ENCODE results near the gene CAPG. TPM values are rescaled to one million over a fixed set of nuclear protein-coding genes. Genes with fewer than 3 reads are reported as not detected.
A peak's percentile ranks its signal among the peaks of the same experiment; 100 is the strongest.

Gene CAPG
- total RNA-seq, 2 experiments from 2014 or later, result 8.1 to 9.8 TPM

DNA sequence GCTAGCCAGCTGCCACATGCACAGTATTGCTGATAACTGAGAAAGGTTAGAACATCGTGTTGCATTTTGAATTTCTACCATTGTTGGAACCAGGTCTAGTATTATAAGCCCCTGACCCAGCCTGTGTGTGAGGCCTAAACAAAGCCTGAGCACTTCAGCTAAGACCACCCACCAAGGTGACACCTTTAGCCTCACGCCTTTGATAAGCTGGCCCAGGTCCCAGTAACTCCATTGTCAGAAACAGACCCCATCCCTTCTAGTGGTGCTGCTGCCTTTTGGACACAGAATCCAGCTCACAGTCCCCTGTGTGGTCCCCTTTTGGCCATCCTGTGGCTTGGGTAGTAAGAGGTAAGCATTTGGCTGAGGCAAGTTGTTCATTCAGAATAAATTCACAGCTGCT lies 54.0 kb downstream of the CAPG start:
- ChIA-PET CTCF (ENCODE audit: unreplicated experiment) (no interaction called here), POLR2A (interaction anchor here (1.2 kb wide), 1 partner anchor 29 kb away, joined by 4 read pairs; the partner anchor contains the start of gene TGOLN2)
- H3K4me1 ChIP-seq (ENCODE audit: insufficient read depth, low read length, poor library complexity, severe bottlenecking), result peaks cover 20% of the 10 kb centered on the region
- H4K20me1 ChIP-seq (ENCODE audit: insufficient read depth, low read length), result no peaks in the 10 kb centered on the region
- TF ChIP-seq EZH2phosphoT487 (IDR thresholded peaks at IDR 0.05; ENCODE audit: borderline replicate concordance, low read depth, low read length) (no peak), CTCF (conservative IDR thresholded peaks at IDR 0.05; ENCODE audit: low read length) (no peak)
- H3K79me2 ChIP-seq (ENCODE audit: insufficient read depth, low read depth, low read length), result peaks cover 12% of the 10 kb centered on the region; the same call in 1 of the 2 replicates
- BruUV-seq (replicated peaks), result no TSS peak
- intact Hi-C loops (cut with micrococcal nuclease; ENCODE audit: unreplicated experiment), result no loop called here
- H3K27ac ChIP-seq (ENCODE audit: low read depth, low read length, poor library complexity, severe bottlenecking), result no peak overlapping the region
- H3K4me3 ChIP-seq (ENCODE audit: low read depth, low read length, poor library complexity, severe bottlenecking), result no peak overlapping the region
- H3K9me3 ChIP-seq (ENCODE audit: low read length), result no peaks in the 10 kb centered on the region
- H3K4me2 ChIP-seq (ENCODE audit: low read length), result no peak overlapping the region
- H3K36me3 ChIP-seq (ENCODE audit: insufficient read depth, low read length), result peaks cover 23% of the 10 kb centered on the region
- DNase-seq (ENCODE audit: low spot score), result no peak
- no peaks in the 10 kb centered on the region for H3K9me2 ChIP-seq (ENCODE audit: insufficient read depth, low read length)
- no peak overlapping the region for H2AFZ ChIP-seq (ENCODE audit: low read length)

GRCh38 chr2:85355521-85355920 lies 54.6 kb downstream of the CAPG start:
- TF ChIP-seq EZH2phosphoT487 (IDR thresholded peaks at IDR 0.05; ENCODE audit: borderline replicate concordance, low read depth, low read length), result no peak
- TF ChIP-seq CTCF (conservative IDR thresholded peaks at IDR 0.05; ENCODE audit: low read length), result no peak
- H2AFZ ChIP-seq (ENCODE audit: low read length), result peak overlapping the region; percentile 85; the same call in 1 of the 2 replicates
- H3K4me1 ChIP-seq (ENCODE audit: insufficient read depth, low read length, poor library complexity, severe bottlenecking), result peaks cover 20% of the 10 kb centered on the region
- CTCF ChIA-PET (ENCODE audit: unreplicated experiment), result no interaction called here
- H4K20me1 ChIP-seq (ENCODE audit: insufficient read depth, low read length), result no peaks in the 10 kb centered on the region
- no TSS peak for BruUV-seq (replicated peaks)
- peak overlapping the region; percentile 75 for H3K4me3 ChIP-seq (ENCODE audit: low read depth, low read length, poor library complexity, severe bottlenecking)
- POLR2A ChIA-PET, result interaction anchor here (0.7 to 2.2 kb wide), 4 partner anchors 10 to 471 kb away, joined by 3 to 12 read pairs (median 6); partner anchors contain the start of gene TGOLN2
- no peaks in the 10 kb centered on the region for H3K9me2 ChIP-seq (ENCODE audit: insufficient read depth, low read length)
- peak; percentile 8 for DNase-seq (ENCODE audit: low spot score)
- intact Hi-C loops (cut with micrococcal nuclease; ENCODE audit: unreplicated experiment), result no loop called here
- H3K79me2 ChIP-seq (ENCODE audit: insufficient read depth, low read depth, low read length), result peaks cover 12% of the 10 kb centered on the region; the same call in 1 of the 2 replicates
- H3K27ac ChIP-seq (ENCODE audit: low read depth, low read length, poor library complexity, severe bottlenecking), result no peak overlapping the region
- H3K9me3 ChIP-seq (ENCODE audit: low read length), result no peaks in the 10 kb centered on the region
- peak overlapping the region; percentile 86 for H3K4me2 ChIP-seq (ENCODE audit: low read length)
- peaks cover 27% of the 10 kb centered on the region for H3K36me3 ChIP-seq (ENCODE audit: insufficient read depth, low read length)

DNA sequence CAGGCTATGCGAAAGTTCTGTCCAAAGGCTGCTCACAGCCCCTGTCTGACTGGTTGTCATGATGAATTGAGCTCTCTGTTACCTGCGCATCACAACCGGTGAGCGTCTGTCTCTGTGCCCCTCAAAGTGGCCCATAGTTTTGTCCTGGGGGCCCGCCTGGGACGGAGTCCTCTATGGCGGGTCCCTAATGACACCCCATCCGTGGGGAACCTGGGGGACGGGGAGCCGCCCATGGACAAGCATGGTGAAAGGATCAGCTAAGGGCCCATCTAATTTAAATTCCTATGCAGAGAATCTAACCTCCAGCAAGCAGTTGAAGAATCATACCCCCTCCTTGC lies 55.1 kb downstream of the CAPG start:
- POLR2A ChIA-PET, result interaction anchor here (0.7 to 2.2 kb wide), 7 partner anchors 11 to 471 kb away, joined by 3 to 12 read pairs (median 5); partner anchors contain the start of gene TGOLN2
- H2AFZ ChIP-seq (ENCODE audit: low read length), result peak overlapping the region; percentile 85
- H3K4me1 ChIP-seq (ENCODE audit: insufficient read depth, low read length, poor library complexity, severe bottlenecking), result peaks cover 20% of the 10 kb centered on the region
- CTCF ChIA-PET (ENCODE audit: unreplicated experiment), result no interaction called here
- H3K79me2 ChIP-seq (ENCODE audit: insufficient read depth, low read depth, low read length), result peaks cover 12% of the 10 kb centered on the region; the same call in 1 of the 2 replicates
- no peaks in the 10 kb centered on the region for H4K20me1 ChIP-seq (ENCODE audit: insufficient read depth, low read length)
- peak overlapping the region; percentile 86 for H3K4me2 ChIP-seq (ENCODE audit: low read length)
- BruUV-seq (replicated peaks), result TSS peak; percentile 73
- H3K27ac ChIP-seq (ENCODE audit: low read depth, low read length, poor library complexity, severe bottlenecking), result peak overlapping the region; percentile 7
- peaks cover 32% of the 10 kb centered on the region for H3K36me3 ChIP-seq (ENCODE audit: insufficient read depth, low read length)
- H3K9me2 ChIP-seq (ENCODE audit: insufficient read depth, low read length), result no peaks in the 10 kb centered on the region
- TF ChIP-seq EZH2phosphoT487 (IDR thresholded peaks at IDR 0.05; ENCODE audit: borderline replicate concordance, low read depth, low read length) (no peak), CTCF (conservative IDR thresholded peaks at IDR 0.05; ENCODE audit: low read length) (no peak)
- peak overlapping the region; percentile 75 for H3K4me3 ChIP-seq (ENCODE audit: low read depth, low read length, poor library complexity, severe bottlenecking)
- DNase-seq (ENCODE audit: low spot score), result no peak
- intact Hi-C loops (cut with micrococcal nuclease; ENCODE audit: unreplicated experiment), result no loop called here
- no peaks in the 10 kb centered on the region for H3K9me3 ChIP-seq (ENCODE audit: low read length)
